ENCODE results near the gene LAIR2. TPM values are rescaled to one million over a fixed set of nuclear protein-coding genes. Genes with fewer than 3 reads are reported as not detected.

The LAIR2 gene
- total RNA-seq, 1 experiment from 2014 or later: not detected

- TF ChIP-seq EZH2 (IDR thresholded peaks at IDR 0.05; ENCODE audit: low read depth) (no peak), CTCF (conservative IDR thresholded peaks at IDR 0.05) (no peak)
- intact Hi-C loops (cut with micrococcal nuclease; ENCODE audit: unreplicated experiment): no loop called here
- Histone ChIP-seq H3K4me3 (no peak overlapping the region), H3F3A (ENCODE audit: insufficient read depth, low read depth) (no peaks in the 10 kb centered on the region), H3K27me3 (ENCODE audit: insufficient read depth, low read depth) (peaks cover 62% of the 10 kb centered on the region), H3K27ac (no peak overlapping the region), H3K4me2 (no peak overlapping the region), H4K20me1 (ENCODE audit: insufficient read depth) (no peaks in the 10 kb centered on the region), H3K36me3 (ENCODE audit: low read depth) (no peaks in the 10 kb centered on the region), H3K9me2 (ENCODE audit: insufficient read depth) (no peaks in the 10 kb centered on the region), H3K9me3 (ENCODE audit: insufficient read depth, low read depth) (no peaks in the 10 kb centered on the region), H3K4me1 (replicated peaks; ENCODE audit: insufficient read depth) (no peaks in the 10 kb centered on the region), H3K79me2 (ENCODE audit: low read depth) (no peaks in the 10 kb centered on the region), H2AFZ (no peak overlapping the region)
- DNase-seq: no peak
- BruUV-seq (replicated peaks): no TSS peak
- POLR2A ChIA-PET (ENCODE audit: unreplicated experiment): no interaction called here
- CTCF ChIA-PET: no interaction called here
Measured at GRCh38 chr19:54521022-54521859, 18.6 kb downstream of the LAIR2 start.

- BruUV-seq (replicated peaks): no TSS peak
- H3K4me2 ChIP-seq: no peak overlapping the region
- ChIA-PET POLR2A (ENCODE audit: unreplicated experiment) (no interaction called here), CTCF (no interaction called here)
- H3K27ac ChIP-seq: no peak overlapping the region
- intact Hi-C loops (cut with micrococcal nuclease; ENCODE audit: unreplicated experiment): no loop called here
- H3K27me3 ChIP-seq (ENCODE audit: insufficient read depth, low read depth): peaks cover 66% of the 10 kb centered on the region
- no peaks in the 10 kb centered on the region for H3K36me3 ChIP-seq (ENCODE audit: low read depth)
- no peaks in the 10 kb centered on the region for H4K20me1 ChIP-seq (ENCODE audit: insufficient read depth)
- no peaks in the 10 kb centered on the region for H3F3A ChIP-seq (ENCODE audit: insufficient read depth, low read depth)
- no peaks in the 10 kb centered on the region for H3K9me2 ChIP-seq (ENCODE audit: insufficient read depth)
- H3K9me3 ChIP-seq (ENCODE audit: insufficient read depth, low read depth): no peaks in the 10 kb centered on the region
- DNase-seq: peak in 1 of 2 experiments; percentile 16
- no peaks in the 10 kb centered on the region for H3K79me2 ChIP-seq (ENCODE audit: low read depth)
- H3K4me1 ChIP-seq (replicated peaks; ENCODE audit: insufficient read depth): no peaks in the 10 kb centered on the region
- TF ChIP-seq CTCF (conservative IDR thresholded peaks at IDR 0.05) (no peak), EZH2 (IDR thresholded peaks at IDR 0.05; ENCODE audit: low read depth) (no peak)
- H3K4me3 ChIP-seq: no peak overlapping the region
- H2AFZ ChIP-seq: no peak overlapping the region
Measured at GRCh38 chr19:54521860-54522513, 19.4 kb downstream of the LAIR2 start.

GRCh38 chr19:54523403-54523802, 20.8 kb downstream of the LAIR2 start:
- Histone ChIP-seq H3K27ac (no peak overlapping the region), H4K20me1 (ENCODE audit: insufficient read depth) (no peaks in the 10 kb centered on the region), H3K9me2 (ENCODE audit: insufficient read depth) (no peaks in the 10 kb centered on the region), H3K4me3 (no peak overlapping the region), H3K36me3 (ENCODE audit: low read depth) (no peaks in the 10 kb centered on the region), H3K79me2 (ENCODE audit: low read depth) (no peaks in the 10 kb centered on the region), H3K27me3 (ENCODE audit: insufficient read depth, low read depth) (peaks cover 77% of the 10 kb centered on the region), H3K4me1 (replicated peaks; ENCODE audit: insufficient read depth) (no peaks in the 10 kb centered on the region), H3K9me3 (ENCODE audit: insufficient read depth, low read depth) (no peaks in the 10 kb centered on the region), H2AFZ (no peak overlapping the region), H3F3A (ENCODE audit: insufficient read depth, low read depth) (no peaks in the 10 kb centered on the region), H3K4me2 (no peak overlapping the region)
- ChIA-PET CTCF (no interaction called here), POLR2A (ENCODE audit: unreplicated experiment) (no interaction called here)
- DNase-seq: peak in 1 of 2 experiments; percentile 32
- TF ChIP-seq EZH2 (IDR thresholded peaks at IDR 0.05; ENCODE audit: low read depth) (no peak), CTCF (conservative IDR thresholded peaks at IDR 0.05) (no peak)
- intact Hi-C loops (cut with micrococcal nuclease; ENCODE audit: unreplicated experiment): no loop called here
- no TSS peak for BruUV-seq (replicated peaks)

All from PC-9 (cell line).